IMR-90 (cell line): Measurements from ENCODE around the gene SNX30. TPM values are rescaled to one million over a fixed set of nuclear protein-coding genes. Genes with fewer than 3 reads are reported as not detected.

Source experiments
- ATAC-seq: fragments of 200-7000 bp; cut with Tn5 transposase; 2 replicates; pipeline ENCODE4 v1.9.1; 2020; ENCODE audit warnings: low read depth, mild to moderate bottlenecking, moderate library complexity
- BruUV-seq: library from RNA; stranded (reverse); fragments of 400-500 nt; replicated peaks from 2 replicates; lab custom pipeline; 2021; lab: Mats Ljungman, UMichigan
- CTCF ChIA-PET: fragments of 300-600 bp; formaldehyde crosslinking; extraction: SDS; loops from one replicate; lab custom pipeline; 2021; ENCODE audit warnings: antibody characterized with exemption; lab: Yijun Ruan, JAX
- POLR2A ChIA-PET: fragments of 300-600 bp; sonication (Branson Sonifier 250); formaldehyde crosslinking; loops from one replicate; lab custom pipeline; 2022; ENCODE audit warnings: antibody characterized with exemption; ENCODE audit not compliant: unreplicated experiment; lab: Charles Lee
- DNase-seq: peaks from one replicate; pipeline ENCODE4 v3.0.0; 2013
- H2AFZ ChIP-seq: replicated peaks from 2 replicates; pipeline ENCODE3; 2013; ENCODE audit warnings: low read length, mild to moderate bottlenecking; ENCODE audit not compliant: poor library complexity
- H2AK5ac ChIP-seq: 2 replicates; pipeline ENCODE4 v1.6.1; 2013; ENCODE audit warnings: low read depth, low read length, inconsistent platforms
- H2AK9ac ChIP-seq: replicated peaks from 2 replicates; pipeline ENCODE3; 2013; ENCODE audit warnings: mild to moderate bottlenecking, low read depth, low read length, moderate library complexity; ENCODE audit not compliant: poor library complexity
- H2BK120ac ChIP-seq: 2 replicates; pipeline ENCODE4 v1.6.1; 2013; ENCODE audit warnings: low read depth, low read length, inconsistent platforms
- H2BK15ac ChIP-seq: 3 replicates; pipeline ENCODE4 v1.6.1; 2013; ENCODE audit warnings: low read depth, low read length, inconsistent platforms
- H2BK20ac ChIP-seq: 2 replicates; pipeline ENCODE4 v1.6.1; 2013; ENCODE audit warnings: low read depth, mild to moderate bottlenecking, inconsistent platforms, low read length, moderate library complexity
- H2BK5ac ChIP-seq: 2 replicates; pipeline ENCODE4 v1.6.1; 2013; ENCODE audit warnings: mild to moderate bottlenecking, low read depth, low read length, inconsistent platforms; ENCODE audit not compliant: poor library complexity, severe bottlenecking
- H3K14ac ChIP-seq: replicated peaks from 2 replicates; pipeline ENCODE4 v1.6.1; 2013; ENCODE audit warnings: low read depth, low read length, inconsistent platforms
- H3K18ac ChIP-seq: 2 replicates; pipeline ENCODE4 v1.6.1; 2013; ENCODE audit warnings: low read depth, low read length, control low read depth
- H3K23ac ChIP-seq: 2 replicates; pipeline ENCODE4 v1.6.1; 2013; ENCODE audit warnings: low read depth, low read length, inconsistent platforms
- H3K27ac ChIP-seq: 2 replicates; pipeline ENCODE4 v1.5.1; 2013; ENCODE audit warnings: mild to moderate bottlenecking, control low read depth, low read length; ENCODE audit not compliant: insufficient read depth
- H3K27me3 ChIP-seq: 2 replicates; pipeline ENCODE4 v1.6.1; 2013; ENCODE audit warnings: low read length; ENCODE audit not compliant: control insufficient read depth, insufficient read depth
- H3K36me3 ChIP-seq: 2 replicates; pipeline ENCODE4 v1.6.1; 2013; ENCODE audit warnings: low read length, mixed read lengths; ENCODE audit not compliant: control insufficient read depth, insufficient read depth
- H3K4ac ChIP-seq: 2 replicates; pipeline ENCODE4 v1.6.1; 2013; ENCODE audit warnings: low read depth, low read length, inconsistent platforms
- H3K4me1 ChIP-seq: 2 replicates; pipeline ENCODE4 v1.6.1; 2013; ENCODE audit warnings: low read length, mixed read lengths; ENCODE audit not compliant: control insufficient read depth, insufficient read depth
- H3K4me2 ChIP-seq: 2 replicates; pipeline ENCODE4 v1.6.1; 2013; ENCODE audit warnings: low read depth, mild to moderate bottlenecking, control low read depth, low read length, moderate library complexity
- H3K4me3 ChIP-seq: 2 replicates; pipeline ENCODE4 v1.5.1; 2013; ENCODE audit warnings: low read depth, mild to moderate bottlenecking, control low read depth, low read length, moderate library complexity; ENCODE audit not compliant: insufficient read depth
- H3K56ac ChIP-seq: 2 replicates; pipeline ENCODE4 v1.6.1; 2013; ENCODE audit warnings: low read length, inconsistent platforms; ENCODE audit not compliant: insufficient read depth; ENCODE audit errors: extremely low read depth
- H3K79me1 ChIP-seq, 2 experiments: 2 replicates each; pipeline ENCODE4 v1.6.1; 2013; ENCODE audit warnings: low read length in 2 of 2, inconsistent platforms in 1 of 2, low read depth in 1 of 2
- H3K9ac ChIP-seq: 2 replicates; pipeline ENCODE4 v1.6.1; 2013; ENCODE audit warnings: low read depth, low read length, control low read depth
- H3K9me1 ChIP-seq: 2 replicates; pipeline ENCODE4 v1.6.1; 2013; ENCODE audit warnings: low read length, inconsistent platforms; ENCODE audit not compliant: insufficient read depth
- H3K9me3 ChIP-seq: 2 replicates; pipeline ENCODE4 v1.6.1; 2013; ENCODE audit warnings: low read length; ENCODE audit not compliant: control insufficient read depth, insufficient read depth
- H4K20me1 ChIP-seq: 2 replicates; pipeline ENCODE4 v1.6.1; 2013; ENCODE audit warnings: low read length, inconsistent platforms; ENCODE audit not compliant: insufficient read depth
- H4K5ac ChIP-seq: 2 replicates; pipeline ENCODE4 v1.6.1; 2013; ENCODE audit warnings: mild to moderate bottlenecking, low read depth, low read length, control low read depth
- H4K8ac ChIP-seq, 2 experiments: 2 replicates each; pipeline ENCODE4 v1.6.1; 2013; ENCODE audit warnings: low read depth in 2 of 2, low read length in 2 of 2, control low read depth in 1 of 2, inconsistent platforms in 1 of 2
- H4K91ac ChIP-seq: 2 replicates; pipeline ENCODE4 v1.6.1; 2013; ENCODE audit warnings: low read depth, low read length, inconsistent platforms; ENCODE audit not compliant: insufficient read depth
- BHLHE40 ChIP-seq: fragments of 150-350 bp; IDR thresholded peaks from 2 replicates; pipeline ENCODE4 v1.6.1; 2016; ENCODE audit warnings: mild to moderate bottlenecking, low read depth, low read length
- CHD1 ChIP-seq: IDR thresholded peaks from 2 replicates; pipeline ENCODE4 v1.6.1; 2012; ENCODE audit warnings: low read depth, low read length, improper control_type of control experiment
- CTCF ChIP-seq: conservative IDR thresholded peaks from 2 replicates; pipeline ENCODE4 v1.5.1; 2012; ENCODE audit warnings: mild to moderate bottlenecking, low read depth, low read length, improper control_type of control experiment
- ELK1 ChIP-seq: fragments of 150-350 bp; IDR thresholded peaks from 2 replicates; pipeline ENCODE4 v1.6.1; 2016; ENCODE audit warnings: low read depth, mild to moderate bottlenecking, low read length, moderate library complexity, borderline replicate concordance
- FOS ChIP-seq: fragments of 150-350 bp; IDR thresholded peaks from 2 replicates; pipeline ENCODE4 v1.6.1; 2016; ENCODE audit warnings: low read depth, low read length
- MAZ ChIP-seq: IDR thresholded peaks from 2 replicates; pipeline ENCODE4 v1.6.1; 2012; ENCODE audit warnings: low read depth, mild to moderate bottlenecking, low read length, improper control_type of control experiment, moderate library complexity, borderline replicate concordance
- MXI1 ChIP-seq: IDR thresholded peaks from 2 replicates; pipeline ENCODE4 v1.6.1; 2012; ENCODE audit warnings: low read depth, mild to moderate bottlenecking, low read length, moderate library complexity, borderline replicate concordance
- POLR2A ChIP-seq: IDR thresholded peaks from 2 replicates; pipeline ENCODE4 v1.6.1; 2012; ENCODE audit warnings: mild to moderate bottlenecking, low read depth, low read length
- RAD21 ChIP-seq: IDR thresholded peaks from 2 replicates; pipeline ENCODE4 v1.6.1; 2012; ENCODE audit warnings: low read length, improper control_type of control experiment
- RCOR1 ChIP-seq: IDR thresholded peaks from 2 replicates; pipeline ENCODE4 v1.6.1; 2012; ENCODE audit warnings: mild to moderate bottlenecking, low read length, improper control_type of control experiment; ENCODE audit not compliant: insufficient replicate concordance
- SMC3 ChIP-seq: fragments of 150-350 bp; IDR thresholded peaks from 2 replicates; pipeline ENCODE4 v1.6.1; 2016; ENCODE audit warnings: low read depth, mild to moderate bottlenecking, antibody characterized with exemption, low read length, moderate library complexity
- USF2 ChIP-seq: fragments of 150-350 bp; IDR thresholded peaks from 2 replicates; pipeline ENCODE4 v1.6.1; 2017; ENCODE audit warnings: mild to moderate bottlenecking, antibody characterized with exemption, low read length, low read depth
- WGBS, 2 experiments: methylation state at CpG; one replicate each; pipeline versions ENCODE4 v1.1.5 to v1.1.7; 2013; ENCODE audit warnings: missing lambda C conversion rate in 2 of 2; ENCODE audit not compliant: insufficient read length in 1 of 2; ENCODE audit errors: extremely low coverage in 2 of 2; 5-methylcytosine and 5-hydroxymethylcytosine counted together
- dilution Hi-C: fragments of 300-500 bp; cut with HindIII; formaldehyde crosslinking; loops from one replicate; pipeline ENCODE4 v1.14.3; 2018; ENCODE audit warnings: low sequenced_read_pairs; ENCODE audit not compliant: unreplicated experiment
- in situ Hi-C: fragments of 300-500 bp; cut with MboI; formaldehyde crosslinking; loops from 3 replicates; pipeline ENCODE4 v1.14.3; 2019; ENCODE audit warnings: low sequenced_read_pairs, inconsistent platforms, mixed read lengths
- intact Hi-C: fragments of 100-400 bp; cut with micrococcal nuclease; formaldehyde crosslinking; loops from 2 replicates; pipeline ENCODE4 v1.10.0; 2022
- polyA plus RNA-seq, 3 experiments: library from polyadenylated mRNA; depleted of rRNA; stranded (reverse); fragments of >200 nt; gene quantifications; 2 replicates each; pipeline ENCODE4 v1.2.3, GENCODE V29; 2012; ENCODE audit warnings: low replicate concordance in 1 of 3
- total RNA-seq: library from RNA; depleted of rRNA; stranded (reverse); fragments of >200 nt; gene quantifications from 2 replicates; pipeline ENCODE4 v1.2.3, GENCODE V29; 2012

The SNX30 gene
- total and polyA plus RNA-seq, 2 of the 4 experiments (the other 2 are of a cell fraction), result 8.0 to 18.8 TPM

GRCh38 chr9:112750764-112751055 lies 150 bp downstream of the SNX30 start:
- H3K4me2 ChIP-seq, result 0 out of 2 replicates have a peak overlapping the region, but pooled peaks have one; percentile 91
- peak overlapping the region; percentile 79 for H3K9ac ChIP-seq
- H2BK5ac ChIP-seq, result peak overlapping the region; percentile 69
- H4K91ac ChIP-seq, result no peak overlapping the region
- no peak overlapping the region for H2AK5ac ChIP-seq
- H3K18ac ChIP-seq, result no peak overlapping the region
- H3K4ac ChIP-seq, result no peak overlapping the region; the same call in 1 of the 2 replicates
- peak overlapping the region; percentile 32; the same call in 1 of the 2 replicates for H2BK120ac ChIP-seq
- peaks cover 22% of the 10 kb centered on the region; the same call in 1 of the 2 replicates for H4K20me1 ChIP-seq
- no peak for DNase-seq
- TF ChIP-seq RAD21, result no peak
- TF ChIP-seq MAZ, result peak; percentile 3; the same call in 1 of the 2 replicates
- TF ChIP-seq MXI1, result 0 out of 2 replicates have a peak, but pooled peaks have one; percentile 4
- TF ChIP-seq USF2, result no peak
- no peak for TF ChIP-seq CHD1
- no peak for TF ChIP-seq FOS
- no peak for TF ChIP-seq CTCF
- TF ChIP-seq BHLHE40, result no peak
- no peak for TF ChIP-seq RCOR1
- TF ChIP-seq SMC3, result no peak
- peak; percentile 34; the same call in 1 of the 2 replicates for TF ChIP-seq POLR2A
- TF ChIP-seq ELK1, result no peak
- peaks cover 22% of the 10 kb centered on the region for H3K4me1 ChIP-seq
- H3K14ac ChIP-seq, result no peak overlapping the region
- peak overlapping the region in 1 of 2 experiments; percentile 22; a peak in 2 of 4 replicates for H4K8ac ChIP-seq
- no peak overlapping the region for H2BK15ac ChIP-seq
- H3K27me3 ChIP-seq, result no peaks in the 10 kb centered on the region
- H3K56ac ChIP-seq, result no peak overlapping the region
- peaks cover 6 to 54% of the 10 kb centered on the region in 2 experiments for H3K79me1 ChIP-seq
- peaks cover 27% of the 10 kb centered on the region for H3K9me1 ChIP-seq
- POLR2A ChIA-PET, result no interaction called here
- no peak overlapping the region for H3K23ac ChIP-seq
- peak overlapping the region; percentile 90 for H2AFZ ChIP-seq
- WGBS, 2 experiments, result 1% methylated on average over 28 of the region's 50 CpGs; no CpG with 5 or more reads in 1 of the 2 experiments
- CTCF ChIA-PET, result interaction anchor here (0.6 kb wide), 1 partner anchor 33 kb away, joined by 3 read pairs; no protein-coding TSS in a partner anchor
- dilution Hi-C loops (no loop called here), in situ Hi-C loops (no loop called here), intact Hi-C loops (loop anchor here (5.0 kb wide), 4 partner anchors 33 to 152 kb away; partner anchors contain the start of gene INIP)
- H3K27ac ChIP-seq, result peak overlapping the region; percentile 58
- peak overlapping the region; percentile 89 for H3K4me3 ChIP-seq
- no TSS peak for BruUV-seq
- no peaks in the 10 kb centered on the region for H3K9me3 ChIP-seq
- H3K36me3 ChIP-seq, result no peaks in the 10 kb centered on the region
- H4K5ac ChIP-seq, result no peak overlapping the region
- H2AK9ac ChIP-seq, result peak overlapping the region; percentile 93
- H2BK20ac ChIP-seq, result no peak overlapping the region
- no peak; the same call in 1 of the 2 replicates for ATAC-seq
